Measurements from ENCODE around the gene IL18BP. TPM values are rescaled to one million over a fixed set of nuclear protein-coding genes. Genes with fewer than 3 reads are reported as not detected.
A peak's percentile ranks its signal among the peaks of the same experiment; 100 is the strongest.

Gene IL18BP
- 1 to 10 TPM; 2.9 to 4.6 TPM for polyA plus RNA-seq

GRCh38 chr11:71998649-71999310 lies at the start of gene IL18BP:
Gene IL18BP (plus strand): TSS chr11:71998909. CDS start chr11:71999985, 1,076 bp downstream.
- 73 to 74% methylated on average over 11 of the region's 11 CpGs for WGBS, 2 donors
- Histone ChIP-seq H3K4me3 (ENCODE audit: low read depth in 1 of 2, low read length in 2 of 2) (no peak within 1 kb of the TSS), H3K36me3 (ENCODE audit: control insufficient read depth in 2 of 2, insufficient read depth in 2 of 2, low read length in 1 of 2) (peaks cover 9 to 26% of the 10 kb centered on the region in 2 donors), H3K4me1 (ENCODE audit: control insufficient read depth in 2 of 2, insufficient read depth in 2 of 2, low read length in 1 of 2) (peaks cover 8 to 14% of the 10 kb centered on the region in 2 donors), H3K27me3 (ENCODE audit: control insufficient read depth in 1 of 2, insufficient read depth in 2 of 2, low read length in 2 of 2) (no peaks in the 10 kb centered on the region), H3K27ac (ENCODE audit: low read depth in 2 of 2, low read length in 1 of 2) (peak within 1 kb of the TSS; percentile 44 to 57), H3K9me3 (ENCODE audit: control insufficient read depth in 2 of 2, insufficient read depth in 1 of 2, low read depth in 1 of 2, low read length in 1 of 2) (no peaks in the 10 kb centered on the region)

- Histone ChIP-seq H3K27ac (ENCODE audit: low read depth in 2 of 2, low read length in 1 of 2) (no peak overlapping the region), H3K9me3 (ENCODE audit: control insufficient read depth in 2 of 2, insufficient read depth in 1 of 2, low read depth in 1 of 2, low read length in 1 of 2) (no peaks in the 10 kb centered on the region), H3K36me3 (ENCODE audit: control insufficient read depth in 2 of 2, insufficient read depth in 2 of 2, low read length in 1 of 2) (no peaks in the 10 kb centered on the region), H3K4me3 (ENCODE audit: low read depth in 1 of 2, low read length in 2 of 2) (no peak overlapping the region), H3K27me3 (ENCODE audit: control insufficient read depth in 1 of 2, insufficient read depth in 2 of 2, low read length in 2 of 2) (no peaks in the 10 kb centered on the region), H3K4me1 (ENCODE audit: control insufficient read depth in 2 of 2, insufficient read depth in 2 of 2, low read length in 1 of 2) (no peaks in the 10 kb centered on the region)
- 81 to 90% methylated on average over 6 of the region's 6 CpGs for WGBS, 2 donors
Measured at GRCh38 chr11:71949034-71949433, 49.7 kb upstream of the IL18BP start.

GRCh38 chr11:71951741-71952310 lies 46.9 kb upstream of the IL18BP start:
- Histone ChIP-seq H3K9me3 (ENCODE audit: control insufficient read depth in 2 of 2, insufficient read depth in 1 of 2, low read depth in 1 of 2, low read length in 1 of 2) (no peaks in the 10 kb centered on the region), H3K27ac (ENCODE audit: low read depth in 2 of 2, low read length in 1 of 2) (no peak overlapping the region), H3K4me1 (ENCODE audit: control insufficient read depth in 2 of 2, insufficient read depth in 2 of 2, low read length in 1 of 2) (no peaks in the 10 kb centered on the region), H3K4me3 (ENCODE audit: low read depth in 1 of 2, low read length in 2 of 2) (no peak overlapping the region), H3K27me3 (ENCODE audit: control insufficient read depth in 1 of 2, insufficient read depth in 2 of 2, low read length in 2 of 2) (no peaks in the 10 kb centered on the region), H3K36me3 (ENCODE audit: control insufficient read depth in 2 of 2, insufficient read depth in 2 of 2, low read length in 1 of 2) (peaks cover 0 to 1% of the 10 kb centered on the region in 2 donors)
- 78 to 79% methylated on average over 4 of the region's 4 CpGs for WGBS, 2 donors

GRCh38 chr11:71955898-71956456 lies 42.7 kb upstream of the IL18BP start:
- WGBS, 2 donors, result 54 to 57% methylated on average over 3 of the region's 3 CpGs
- Histone ChIP-seq H3K27me3 (ENCODE audit: control insufficient read depth in 1 of 2, insufficient read depth in 2 of 2, low read length in 2 of 2) (no peaks in the 10 kb centered on the region), H3K4me3 (ENCODE audit: low read depth in 1 of 2, low read length in 2 of 2) (no peak overlapping the region), H3K9me3 (ENCODE audit: control insufficient read depth in 2 of 2, insufficient read depth in 1 of 2, low read depth in 1 of 2, low read length in 1 of 2) (no peaks in the 10 kb centered on the region), H3K36me3 (ENCODE audit: control insufficient read depth in 2 of 2, insufficient read depth in 2 of 2, low read length in 1 of 2) (peaks cover 2 to 5% of the 10 kb centered on the region in 2 donors), H3K27ac (ENCODE audit: low read depth in 2 of 2, low read length in 1 of 2) (no peak overlapping the region), H3K4me1 (ENCODE audit: control insufficient read depth in 2 of 2, insufficient read depth in 2 of 2, low read length in 1 of 2) (no peaks in the 10 kb centered on the region)

- 52 to 58% methylated on average over 2 of the region's 2 CpGs for WGBS, 2 donors
Measured at GRCh38 chr11:71962428-71963038, 36.2 kb upstream of the IL18BP start.

GRCh38 chr11:71963468-71963867 lies 35.2 kb upstream of the IL18BP start:
- peaks cover 0 to 10% of the 10 kb centered on the region in 2 donors for H3K36me3 ChIP-seq (ENCODE audit: control insufficient read depth in 2 of 2, insufficient read depth in 2 of 2, low read length in 1 of 2)
- 94% methylated on average over 8 of the region's 8 CpGs for WGBS, 2 donors

More at GRCh38 chr11:71962428-71963038, 36.2 kb upstream of the IL18BP start:
- H3K27ac ChIP-seq (ENCODE audit: low read depth in 2 of 2, low read length in 1 of 2), result no peak overlapping the region
- H3K4me3 ChIP-seq (ENCODE audit: low read depth in 1 of 2, low read length in 2 of 2), result no peak overlapping the region
- no peaks in the 10 kb centered on the region for H3K4me1 ChIP-seq (ENCODE audit: control insufficient read depth in 2 of 2, insufficient read depth in 2 of 2, low read length in 1 of 2)
- H3K27me3 ChIP-seq (ENCODE audit: control insufficient read depth in 1 of 2, insufficient read depth in 2 of 2, low read length in 2 of 2), result no peaks in the 10 kb centered on the region
- peaks cover 0 to 10% of the 10 kb centered on the region in 2 donors for H3K36me3 ChIP-seq (ENCODE audit: control insufficient read depth in 2 of 2, insufficient read depth in 2 of 2, low read length in 1 of 2)
- no peaks in the 10 kb centered on the region for H3K9me3 ChIP-seq (ENCODE audit: control insufficient read depth in 2 of 2, insufficient read depth in 1 of 2, low read depth in 1 of 2, low read length in 1 of 2)

GRCh38 chr11:71964641-71965040 lies 34.1 kb upstream of the IL18BP start:
- Histone ChIP-seq H3K36me3 (ENCODE audit: control insufficient read depth in 2 of 2, insufficient read depth in 2 of 2, low read length in 1 of 2) (peaks cover 0 to 10% of the 10 kb centered on the region in 2 donors), H3K9me3 (ENCODE audit: control insufficient read depth in 2 of 2, insufficient read depth in 1 of 2, low read depth in 1 of 2, low read length in 1 of 2) (no peaks in the 10 kb centered on the region), H3K27me3 (ENCODE audit: control insufficient read depth in 1 of 2, insufficient read depth in 2 of 2, low read length in 2 of 2) (no peaks in the 10 kb centered on the region), H3K4me1 (ENCODE audit: control insufficient read depth in 2 of 2, insufficient read depth in 2 of 2, low read length in 1 of 2) (no peaks in the 10 kb centered on the region), H3K27ac (ENCODE audit: low read depth in 2 of 2, low read length in 1 of 2) (no peak overlapping the region), H3K4me3 (ENCODE audit: low read depth in 1 of 2, low read length in 2 of 2) (no peak overlapping the region)
- WGBS, 2 donors, result 92 to 94% methylated on average over 4 of the region's 4 CpGs

More at GRCh38 chr11:71963468-71963867, 35.2 kb upstream of the IL18BP start:
- H3K27me3 ChIP-seq (ENCODE audit: control insufficient read depth in 1 of 2, insufficient read depth in 2 of 2, low read length in 2 of 2), result no peaks in the 10 kb centered on the region
- no peaks in the 10 kb centered on the region for H3K9me3 ChIP-seq (ENCODE audit: control insufficient read depth in 2 of 2, insufficient read depth in 1 of 2, low read depth in 1 of 2, low read length in 1 of 2)
- no peak overlapping the region for H3K4me3 ChIP-seq (ENCODE audit: low read depth in 1 of 2, low read length in 2 of 2)
- no peak overlapping the region for H3K27ac ChIP-seq (ENCODE audit: low read depth in 2 of 2, low read length in 1 of 2)
- no peaks in the 10 kb centered on the region for H3K4me1 ChIP-seq (ENCODE audit: control insufficient read depth in 2 of 2, insufficient read depth in 2 of 2, low read length in 1 of 2)

- no peaks in the 10 kb centered on the region for H3K9me3 ChIP-seq (ENCODE audit: control insufficient read depth in 2 of 2, insufficient read depth in 1 of 2, low read depth in 1 of 2, low read length in 1 of 2)
- H3K4me1 ChIP-seq (ENCODE audit: control insufficient read depth in 2 of 2, insufficient read depth in 2 of 2, low read length in 1 of 2), result no peaks in the 10 kb centered on the region
- H3K36me3 ChIP-seq (ENCODE audit: control insufficient read depth in 2 of 2, insufficient read depth in 2 of 2, low read length in 1 of 2), result peaks cover 0 to 2% of the 10 kb centered on the region in 2 donors
- 93 to 97% methylated on average over 2 of the region's 2 CpGs for WGBS, 2 donors
- H3K27me3 ChIP-seq (ENCODE audit: control insufficient read depth in 1 of 2, insufficient read depth in 2 of 2, low read length in 2 of 2), result no peaks in the 10 kb centered on the region
- no peak overlapping the region for H3K4me3 ChIP-seq (ENCODE audit: low read depth in 1 of 2, low read length in 2 of 2)
- no peak overlapping the region for H3K27ac ChIP-seq (ENCODE audit: low read depth in 2 of 2, low read length in 1 of 2)
Measured at GRCh38 chr11:71971680-71972079, 27.0 kb upstream of the IL18BP start.

- peaks cover 0 to 2% of the 10 kb centered on the region in 2 donors for H3K36me3 ChIP-seq (ENCODE audit: control insufficient read depth in 2 of 2, insufficient read depth in 2 of 2, low read length in 1 of 2)
- peaks cover 0 to 2% of the 10 kb centered on the region in 2 donors for H3K4me1 ChIP-seq (ENCODE audit: control insufficient read depth in 2 of 2, insufficient read depth in 2 of 2, low read length in 1 of 2)
- H3K9me3 ChIP-seq (ENCODE audit: control insufficient read depth in 2 of 2, insufficient read depth in 1 of 2, low read depth in 1 of 2, low read length in 1 of 2), result no peaks in the 10 kb centered on the region
- H3K4me3 ChIP-seq (ENCODE audit: low read depth in 1 of 2, low read length in 2 of 2), result no peak overlapping the region
- no peaks in the 10 kb centered on the region for H3K27me3 ChIP-seq (ENCODE audit: control insufficient read depth in 1 of 2, insufficient read depth in 2 of 2, low read length in 2 of 2)
- WGBS, 2 donors, result 93 to 96% methylated on average over 5 of the region's 5 CpGs
- no peak overlapping the region for H3K27ac ChIP-seq (ENCODE audit: low read depth in 2 of 2, low read length in 1 of 2)
Measured at GRCh38 chr11:71976551-71976950, 22.2 kb upstream of the IL18BP start.
